Measurements from ENCODE around the gene FBRSL1. TPM values are rescaled to one million over a fixed set of nuclear protein-coding genes. Genes with fewer than 3 reads are reported as not detected.

FBRSL1 gene
- total RNA-seq, 2 experiments from 2014 or later = 38.8 to 41.7 TPM

- Mint-ChIP-seq H3K4me3 (no peak overlapping the region), H3K27ac (no peak overlapping the region), H3K9me3 (no peaks in the 10 kb centered on the region), H3K36me3 (no peaks in the 10 kb centered on the region), H3K4me1 (ENCODE audit: low read depth) (no peaks in the 10 kb centered on the region), H3K27me3 (no peaks in the 10 kb centered on the region)
- ChIA-PET CTCF (interaction anchor here (1.2 kb wide), 1 partner anchor 136 kb away, joined by 3 read pairs; no protein-coding TSS in a partner anchor), POLR2A (no interaction called here)
- DNase-seq = no peak
- intact Hi-C loops (cut with micrococcal nuclease) = no loop called here
These were observed 61.7 kb downstream of the FBRSL1 start for GRCh38 chr12:132551641-132552031.

- Mint-ChIP-seq H3K4me3 (no peak overlapping the region), H3K4me1 (ENCODE audit: low read depth) (peaks cover 13% of the 10 kb centered on the region), H3K36me3 (no peaks in the 10 kb centered on the region), H3K27me3 (peaks cover 4% of the 10 kb centered on the region), H3K9me3 (no peaks in the 10 kb centered on the region), H3K27ac (no peak overlapping the region)
- DNase-seq = peak; percentile 32
- CTCF ChIA-PET = interaction anchor here (0.6 to 2.4 kb wide), 5 partner anchors 10 to 310 kb away, joined by 3 to 15 read pairs (median 4); no protein-coding TSS in a partner anchor
- intact Hi-C loops (cut with micrococcal nuclease) = no loop called here
- POLR2A ChIA-PET = no interaction called here
These were observed 65.1 kb downstream of the FBRSL1 start for GRCh38 chr12:132554845-132555630.

GRCh38 chr12:132555686-132556085 is 65.7 kb downstream of the FBRSL1 start:
- intact Hi-C loops (cut with micrococcal nuclease) = no loop called here
- Mint-ChIP-seq H3K4me3 (no peak overlapping the region), H3K4me1 (ENCODE audit: low read depth) (peaks cover 13% of the 10 kb centered on the region), H3K9me3 (no peaks in the 10 kb centered on the region), H3K36me3 (no peaks in the 10 kb centered on the region), H3K27ac (no peak overlapping the region), H3K27me3 (peaks cover 4% of the 10 kb centered on the region)
- ChIA-PET CTCF (interaction anchor here (0.6 to 2.4 kb wide), 3 partner anchors 138 to 173 kb away, joined by 3 to 15 read pairs (median 3); no protein-coding TSS in a partner anchor), POLR2A (no interaction called here)
- DNase-seq = no peak

GRCh38 chr12:132556216-132556615 is 66.3 kb downstream of the FBRSL1 start:
- intact Hi-C loops (cut with micrococcal nuclease) = no loop called here
- Mint-ChIP-seq H3K27ac (no peak overlapping the region), H3K4me1 (ENCODE audit: low read depth) (peaks cover 13% of the 10 kb centered on the region), H3K9me3 (no peaks in the 10 kb centered on the region), H3K27me3 (peaks cover 4% of the 10 kb centered on the region), H3K4me3 (no peak overlapping the region), H3K36me3 (no peaks in the 10 kb centered on the region)
- DNase-seq = no peak
- POLR2A ChIA-PET = no interaction called here
- CTCF ChIA-PET = no interaction called here

DNA sequence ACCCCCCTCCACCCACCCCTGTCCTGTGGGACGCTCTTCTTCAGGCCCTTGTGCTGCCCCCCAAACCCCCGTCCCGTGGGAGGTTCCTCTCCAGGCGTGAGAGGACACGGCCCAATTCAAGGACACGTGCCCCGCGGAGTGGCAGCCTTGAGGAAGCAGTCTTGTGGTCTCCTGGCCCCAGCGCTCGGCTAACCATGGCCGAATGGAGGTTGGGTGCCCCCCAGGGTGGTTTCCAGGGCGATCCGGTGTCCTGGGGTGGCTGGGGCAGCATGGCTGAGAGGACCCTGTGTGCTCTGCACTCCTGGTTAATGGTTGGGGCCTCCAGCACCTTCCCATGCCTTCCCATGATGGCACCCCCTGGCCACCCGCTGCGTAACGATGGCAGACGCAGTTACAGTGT is 66.8 kb downstream of the FBRSL1 start:
- ChIA-PET POLR2A (no interaction called here), CTCF (no interaction called here)
- Mint-ChIP-seq H3K27ac (no peak overlapping the region), H3K27me3 (peaks cover 4% of the 10 kb centered on the region), H3K36me3 (no peaks in the 10 kb centered on the region), H3K9me3 (no peaks in the 10 kb centered on the region), H3K4me3 (no peak overlapping the region), H3K4me1 (ENCODE audit: low read depth) (peaks cover 13% of the 10 kb centered on the region)
- intact Hi-C loops (cut with micrococcal nuclease) = no loop called here
- DNase-seq = no peak

GRCh38 chr12:132557291-132558015 is 67.5 kb downstream of the FBRSL1 start:
- Mint-ChIP-seq H3K4me1 (ENCODE audit: low read depth) (peaks cover 13% of the 10 kb centered on the region), H3K36me3 (no peaks in the 10 kb centered on the region), H3K9me3 (no peaks in the 10 kb centered on the region), H3K4me3 (no peak overlapping the region), H3K27me3 (peaks cover 4% of the 10 kb centered on the region), H3K27ac (no peak overlapping the region)
- POLR2A ChIA-PET = no interaction called here
- intact Hi-C loops (cut with micrococcal nuclease) = no loop called here
- CTCF ChIA-PET = interaction anchor here (1.2 kb wide), 1 partner anchor 142 kb away, joined by 3 read pairs; no protein-coding TSS in a partner anchor
- DNase-seq = no peak

DNA sequence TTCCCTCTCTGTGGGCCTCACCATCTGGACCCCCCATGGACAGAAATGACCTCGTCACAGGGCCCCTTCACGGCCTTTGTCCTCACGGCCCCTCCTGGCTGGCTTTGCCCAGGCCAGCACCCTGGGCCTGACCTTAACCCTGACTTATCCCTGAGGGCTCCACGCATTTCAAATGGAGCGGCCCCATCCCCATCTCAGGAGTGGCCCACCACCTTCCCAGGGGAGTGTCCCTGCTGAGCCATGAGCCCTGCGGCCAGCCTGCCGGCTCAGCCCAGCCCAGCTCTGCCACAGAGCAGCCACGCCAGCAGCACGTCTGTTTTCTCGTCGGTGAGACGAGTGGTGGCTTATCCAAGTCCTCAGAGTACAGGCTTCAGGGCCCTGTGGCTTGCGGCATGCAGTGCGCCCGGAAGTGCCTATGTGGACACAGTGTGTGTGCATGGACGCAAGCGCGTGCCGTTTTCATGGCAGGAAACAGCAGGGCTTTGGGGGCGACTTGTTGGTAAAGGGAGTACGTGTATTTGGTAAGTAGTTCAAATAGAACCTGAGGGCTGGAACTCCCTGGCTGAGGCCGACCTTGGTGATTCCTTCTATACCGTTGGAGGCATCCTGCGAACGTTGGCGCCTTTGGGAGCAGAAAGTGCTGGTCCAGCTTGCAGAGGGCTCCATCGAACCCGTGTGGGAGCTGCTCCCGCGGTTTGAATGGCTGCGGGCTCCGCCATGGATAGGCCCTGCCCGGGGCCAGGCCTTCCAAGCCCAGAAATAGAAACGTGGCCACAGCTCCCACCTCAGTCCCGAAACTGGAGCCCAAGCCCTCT is 68.3 kb downstream of the FBRSL1 start:
- no peak overlapping the region for H3K4me3 Mint-ChIP-seq
- H3K9me3 Mint-ChIP-seq = no peaks in the 10 kb centered on the region
- peaks cover 13% of the 10 kb centered on the region for H3K4me1 Mint-ChIP-seq (ENCODE audit: low read depth)
- POLR2A ChIA-PET = no interaction called here
- intact Hi-C loops (cut with micrococcal nuclease) = no loop called here
- peaks cover 4% of the 10 kb centered on the region for H3K27me3 Mint-ChIP-seq
- peak; percentile 16 for DNase-seq
- H3K27ac Mint-ChIP-seq = no peak overlapping the region
- no peaks in the 10 kb centered on the region for H3K36me3 Mint-ChIP-seq
- CTCF ChIA-PET = interaction anchor here (1.2 kb wide), 2 partner anchors 56 to 143 kb away, joined by 3 to 5 read pairs; no protein-coding TSS in a partner anchor

GRCh38 chr12:132558861-132559623 is 69.1 kb downstream of the FBRSL1 start:
- POLR2A ChIA-PET = no interaction called here

GRCh38 chr12:132559652-132560363 is 69.9 kb downstream of the FBRSL1 start:
- Mint-ChIP-seq H3K27ac (no peak overlapping the region), H3K27me3 (peaks cover 4% of the 10 kb centered on the region), H3K9me3 (no peaks in the 10 kb centered on the region), H3K4me3 (peak overlapping the region; percentile 64), H3K36me3 (peaks cover 2% of the 10 kb centered on the region), H3K4me1 (ENCODE audit: low read depth) (peaks cover 15% of the 10 kb centered on the region)
- peak; percentile 61 for DNase-seq
- ChIA-PET POLR2A (no interaction called here), CTCF (interaction anchor here (1.0 kb wide), 1 partner anchor 40 kb away, joined by 3 read pairs; no protein-coding TSS in a partner anchor)
- intact Hi-C loops (cut with micrococcal nuclease) = loop anchor here (2.0 kb wide), 1 partner anchor 69 kb away; the partner anchor contains the start of gene FBRSL1

More at GRCh38 chr12:132558861-132559623, 69.1 kb downstream of the FBRSL1 start:
- peaks cover 15% of the 10 kb centered on the region for H3K4me1 Mint-ChIP-seq (ENCODE audit: low read depth)
- no peaks in the 10 kb centered on the region for H3K9me3 Mint-ChIP-seq
- peaks cover 2% of the 10 kb centered on the region for H3K36me3 Mint-ChIP-seq
- H3K27ac Mint-ChIP-seq = no peak overlapping the region
- intact Hi-C loops (cut with micrococcal nuclease) = no loop called here
- peak overlapping the region; percentile 64 for H3K4me3 Mint-ChIP-seq
- peak; percentile 17 for DNase-seq
- peaks cover 4% of the 10 kb centered on the region for H3K27me3 Mint-ChIP-seq
- CTCF ChIA-PET = interaction anchor here (1.0 to 1.2 kb wide), 2 partner anchors 39 to 56 kb away, joined by 3 to 5 read pairs; no protein-coding TSS in a partner anchor

GRCh38 chr12:132560364-132560613 is 70.3 kb downstream of the FBRSL1 start:
- ChIA-PET CTCF (interaction anchor here (1.0 to 1.6 kb wide), 4 partner anchors 31 to 145 kb away, joined by 3 to 33 read pairs (median 4); partner anchors contain the start of gene LRCOL1), POLR2A (no interaction called here)
- H3K4me3 Mint-ChIP-seq = no peak overlapping the region
- no peak overlapping the region for H3K27ac Mint-ChIP-seq
- peaks cover 4% of the 10 kb centered on the region for H3K27me3 Mint-ChIP-seq
- peaks cover 2% of the 10 kb centered on the region for H3K36me3 Mint-ChIP-seq
- H3K4me1 Mint-ChIP-seq (ENCODE audit: low read depth) = peaks cover 15% of the 10 kb centered on the region
- intact Hi-C loops (cut with micrococcal nuclease) = loop anchor here (2.0 kb wide), 1 partner anchor 69 kb away; the partner anchor contains the start of gene FBRSL1
- DNase-seq = peak; percentile 22
- no peaks in the 10 kb centered on the region for H3K9me3 Mint-ChIP-seq
